K562 (cell line): ENCODE measurements around the gene SLC16A5. TPM values are rescaled to one million over a fixed set of nuclear protein-coding genes. Genes with fewer than 3 reads are reported as not detected.

Experiments
- AFF4 ChIP-seq: sonication (generic); formaldehyde crosslinking; IDR thresholded peaks from 2 replicates; pipeline ENCODE4 v1.8.0; 2023; ENCODE audit warnings: mild to moderate bottlenecking, missing genetic modification reagents
- ARID1B ChIP-seq: fragments of 450-650 bp; IDR thresholded peaks from 2 replicates; pipeline ENCODE4 v1.6.1; 2016; ENCODE audit warnings: antibody characterized with exemption, mild to moderate bottlenecking, inconsistent platforms
- E2F1 ChIP-seq: sonication (generic); formaldehyde crosslinking; IDR thresholded peaks from 2 replicates; pipeline ENCODE4 v1.8.1; 2023; ENCODE audit warnings: mild to moderate bottlenecking, missing genetic modification reagents, moderate library complexity
- ELF1 ChIP-seq: fragments of 200-800 bp; sonication (Bioruptor generic); IDR thresholded peaks from 2 replicates; pipeline ENCODE4 v1.6.1; 2016; ENCODE audit warnings: missing genetic modification characterization, missing compliant biosample characterization
- FOSL1 ChIP-seq: fragments of 200-800 bp; sonication (Bioruptor generic); conservative IDR thresholded peaks from 2 replicates; pipeline ENCODE4 v1.6.1; 2016; ENCODE audit warnings: missing genetic modification characterization, missing compliant biosample characterization
- MEF2A ChIP-seq: IDR thresholded peaks from 2 replicates; pipeline ENCODE4 v1.6.1; 2011; ENCODE audit warnings: low read depth, mild to moderate bottlenecking, low read length, moderate library complexity; ENCODE audit not compliant: control insufficient read depth
- RAD51 ChIP-seq: fragments of 450-650 bp; IDR thresholded peaks from 2 replicates; pipeline ENCODE4 v1.7.1; 2016; ENCODE audit warnings: low read depth, mild to moderate bottlenecking, borderline replicate concordance
- SAP30 ChIP-seq: fragments of 200-600 bp; sonication (generic); IDR thresholded peaks from 2 replicates; pipeline ENCODE4 v1.6.1; 2012; ENCODE audit warnings: borderline replicate concordance, low read depth, mild to moderate bottlenecking, moderate library complexity, low read length, control low read depth, inconsistent platforms; ENCODE audit not compliant: insufficient read depth, poor library complexity, severe bottlenecking
- SMARCA5 ChIP-seq: fragments of 450-650 bp; IDR thresholded peaks from 2 replicates; pipeline ENCODE4 v1.6.1; 2016
- TCF3 ChIP-seq: sonication (generic); formaldehyde crosslinking; IDR thresholded peaks from 2 replicates; pipeline ENCODE4 v1.4.0; 2020; ENCODE audit warnings: mild to moderate bottlenecking, missing genetic modification reagents
- TEAD1 ChIP-seq, 2 experiments: fragments of 450-650 bp in 1 of 2; sonication (generic) in 1 of 2; formaldehyde crosslinking; IDR thresholded peaks; 2 replicates each; pipeline versions ENCODE4 v1.4.0 to v1.8.0; 2020 to 2022; ENCODE audit warnings: mild to moderate bottlenecking in 2 of 2, missing genetic modification reagents in 1 of 2
- XRCC3 ChIP-seq: fragments of 450-650 bp; IDR thresholded peaks from 2 replicates; pipeline ENCODE4 v1.6.1; 2017; ENCODE audit warnings: mild to moderate bottlenecking, moderate library complexity
- ZBTB7A ChIP-seq: IDR thresholded peaks from 2 replicates; pipeline ENCODE4 v1.6.1; 2011; ENCODE audit warnings: low read depth, mild to moderate bottlenecking, low read length, moderate library complexity, borderline replicate concordance; ENCODE audit not compliant: control insufficient read depth
- ZFX ChIP-seq: sonication (generic); formaldehyde crosslinking; IDR thresholded peaks from 2 replicates; pipeline ENCODE4 v1.8.0; 2022; ENCODE audit warnings: mild to moderate bottlenecking, missing genetic modification reagents, moderate library complexity
- ZNF41 ChIP-seq: fragments of 250-450 bp; sonication (Bioruptor Pico); conservative IDR thresholded peaks from 2 replicates; pipeline ENCODE4 v1.4.0; 2020; ENCODE audit warnings: mild to moderate bottlenecking
- ZNF79 ChIP-seq: fragments of 250-450 bp; sonication (Bioruptor Pico); IDR thresholded peaks from 2 replicates; pipeline ENCODE4 v1.4.0; 2020; ENCODE audit warnings: low read depth, mild to moderate bottlenecking, moderate library complexity
- polyA plus RNA-seq, 8 experiments: library from polyadenylated mRNA; depleted of rRNA in 4 of 8; stranded (reverse) in 5 of 8; unstranded in 3 of 8; fragments of >200 nt; fragmentation: Nextera tagmentation in 2 of 8; fragmentation: Illumina TruSeq in 1 of 8; extraction: Ambion mirVana in 2 of 8; extraction: Trizol in 1 of 8; gene quantifications; 2 replicates each; pipeline versions ENCODE4 v1.2.1 to v1.2.3, GENCODE V29; 2011 to 2014; ENCODE audit warnings: inconsistent platforms in 1 of 8, missing spikeins in 1 of 8
- total RNA-seq, 7 experiments: library from RNA; depleted of rRNA in 6 of 7; stranded (reverse); fragments of >200 nt in 6 of 7; fragmentation: Illumina TruSeq in 2 of 7; extraction: Trizol in 2 of 7; gene quantifications; 2 replicates each; pipeline versions ENCODE4 v1.2.1 to v1.2.3, GENCODE V29; 2011 to 2021; ENCODE audit warnings: low replicate concordance in 1 of 7
- TF ChIP-seq, protein P1 (sequence below): sonication (generic); formaldehyde crosslinking; IDR thresholded peaks from 2 replicates; pipeline ENCODE4 v1.8.1; 2023; ENCODE audit warnings: mild to moderate bottlenecking, missing genetic modification reagents
- TF ChIP-seq, protein P2 (sequence below): sonication (generic); formaldehyde crosslinking; IDR thresholded peaks from 2 replicates; pipeline ENCODE4 v1.8.0; 2022; ENCODE audit warnings: mild to moderate bottlenecking, missing genetic modification reagents, borderline replicate concordance

SLC16A5 gene
- total and polyA plus RNA-seq, 9 of the 15 experiments (the other 6 are each of a cell fraction or from before 2014, with no cell fraction given), result 0.06 to 2.6 (median 0.91) TPM

DNA sequence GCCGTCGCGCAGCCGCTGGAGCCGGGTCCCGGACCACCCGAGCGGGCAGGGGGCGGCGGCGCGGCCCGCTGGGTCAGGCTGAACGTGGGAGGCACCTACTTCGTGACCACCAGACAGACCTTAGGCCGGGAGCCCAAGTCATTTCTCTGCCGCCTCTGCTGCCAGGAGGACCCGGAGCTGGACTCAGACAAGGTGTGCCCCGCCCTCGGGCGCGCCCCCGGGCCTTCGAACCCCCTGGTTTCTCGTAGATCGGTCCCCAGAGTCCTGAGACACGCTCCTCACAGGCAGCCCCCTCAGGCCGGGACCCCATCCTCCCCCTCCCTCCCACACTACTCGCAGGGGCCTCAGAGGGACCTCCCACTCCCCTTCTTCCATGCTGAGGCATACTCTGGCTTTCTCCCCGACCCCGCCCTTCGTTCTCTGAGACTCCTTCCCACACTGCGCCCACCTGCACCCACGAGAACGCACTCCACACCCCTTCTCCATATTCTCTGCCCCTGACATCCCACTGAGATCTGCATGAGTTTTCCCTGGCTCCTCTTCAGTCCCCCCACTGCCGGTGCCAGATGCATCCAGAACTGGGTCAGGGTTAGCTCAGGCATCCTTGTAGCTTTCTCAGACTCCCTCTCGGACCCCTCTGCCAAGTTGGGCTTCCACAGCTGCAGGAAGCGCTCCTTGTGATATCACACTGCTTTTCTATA lies 40.2 kb upstream of the SLC16A5 start (continued):
- TF ChIP-seq TEAD1 (CRISPR knock-in tag; IDR thresholded peaks at IDR 0.05) (no peak), ZNF79 (CRISPR knock-in tag) (no peak), ZNF41 (no peak), E2F1 (CRISPR knock-in tag) (no peak), FOSL1 (no peak), TCF3 (no peak), ARID1B (0 out of 2 replicates have a peak, but pooled peaks have one; percentile 8), MEF2A (no peak), AFF4 (CRISPR knock-in tag) (no peak), RAD51 (no peak), ZFX (CRISPR knock-in tag) (peak; percentile 44), ZBTB7A (peak; percentile 16; the same call in 1 of the 2 replicates), ELF1 (tag) (no peak), SAP30 (peak; percentile 42), SMARCA5 (no peak), XRCC3 (no peak)
- TF ChIP-seq, protein P1, sequence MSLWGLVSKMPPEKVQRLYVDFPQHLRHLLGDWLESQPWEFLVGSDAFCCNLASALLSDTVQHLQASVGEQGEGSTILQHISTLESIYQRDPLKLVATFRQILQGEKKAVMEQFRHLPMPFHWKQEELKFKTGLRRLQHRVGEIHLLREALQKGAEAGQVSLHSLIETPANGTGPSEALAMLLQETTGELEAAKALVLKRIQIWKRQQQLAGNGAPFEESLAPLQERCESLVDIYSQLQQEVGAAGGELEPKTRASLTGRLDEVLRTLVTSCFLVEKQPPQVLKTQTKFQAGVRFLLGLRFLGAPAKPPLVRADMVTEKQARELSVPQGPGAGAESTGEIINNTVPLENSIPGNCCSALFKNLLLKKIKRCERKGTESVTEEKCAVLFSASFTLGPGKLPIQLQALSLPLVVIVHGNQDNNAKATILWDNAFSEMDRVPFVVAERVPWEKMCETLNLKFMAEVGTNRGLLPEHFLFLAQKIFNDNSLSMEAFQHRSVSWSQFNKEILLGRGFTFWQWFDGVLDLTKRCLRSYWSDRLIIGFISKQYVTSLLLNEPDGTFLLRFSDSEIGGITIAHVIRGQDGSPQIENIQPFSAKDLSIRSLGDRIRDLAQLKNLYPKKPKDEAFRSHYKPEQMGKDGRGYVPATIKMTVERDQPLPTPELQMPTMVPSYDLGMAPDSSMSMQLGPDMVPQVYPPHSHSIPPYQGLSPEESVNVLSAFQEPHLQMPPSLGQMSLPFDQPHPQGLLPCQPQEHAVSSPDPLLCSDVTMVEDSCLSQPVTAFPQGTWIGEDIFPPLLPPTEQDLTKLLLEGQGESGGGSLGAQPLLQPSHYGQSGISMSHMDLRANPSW (CRISPR knock-in tag), result no peak
- TF ChIP-seq, protein P2, sequence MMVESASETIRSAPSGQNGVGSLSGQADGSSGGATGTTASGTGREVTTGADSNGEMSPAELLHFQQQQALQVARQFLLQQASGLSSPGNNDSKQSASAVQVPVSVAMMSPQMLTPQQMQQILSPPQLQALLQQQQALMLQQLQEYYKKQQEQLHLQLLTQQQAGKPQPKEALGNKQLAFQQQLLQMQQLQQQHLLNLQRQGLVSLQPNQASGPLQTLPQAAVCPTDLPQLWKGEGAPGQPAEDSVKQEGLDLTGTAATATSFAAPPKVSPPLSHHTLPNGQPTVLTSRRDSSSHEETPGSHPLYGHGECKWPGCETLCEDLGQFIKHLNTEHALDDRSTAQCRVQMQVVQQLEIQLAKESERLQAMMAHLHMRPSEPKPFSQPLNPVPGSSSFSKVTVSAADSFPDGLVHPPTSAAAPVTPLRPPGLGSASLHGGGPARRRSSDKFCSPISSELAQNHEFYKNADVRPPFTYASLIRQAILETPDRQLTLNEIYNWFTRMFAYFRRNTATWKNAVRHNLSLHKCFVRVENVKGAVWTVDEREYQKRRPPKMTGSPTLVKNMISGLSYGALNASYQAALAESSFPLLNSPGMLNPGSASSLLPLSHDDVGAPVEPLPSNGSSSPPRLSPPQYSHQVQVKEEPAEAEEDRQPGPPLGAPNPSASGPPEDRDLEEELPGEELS (CRISPR knock-in tag), result no peak
